DMS 273 (cell line): ENCODE measurements around the gene ZNF511.

Experiments used
- DNase-seq: peaks from one replicate; lab custom pipeline; 2025; ENCODE audit not compliant: unreplicated experiment; lab: John Stamatoyannopoulos, UW

ZNF511 gene

GRCh38 chr10:133334503-133335245 is 26.0 kb downstream of the ZNF511 start:
- DNase-seq: peak; percentile 49

DNA sequence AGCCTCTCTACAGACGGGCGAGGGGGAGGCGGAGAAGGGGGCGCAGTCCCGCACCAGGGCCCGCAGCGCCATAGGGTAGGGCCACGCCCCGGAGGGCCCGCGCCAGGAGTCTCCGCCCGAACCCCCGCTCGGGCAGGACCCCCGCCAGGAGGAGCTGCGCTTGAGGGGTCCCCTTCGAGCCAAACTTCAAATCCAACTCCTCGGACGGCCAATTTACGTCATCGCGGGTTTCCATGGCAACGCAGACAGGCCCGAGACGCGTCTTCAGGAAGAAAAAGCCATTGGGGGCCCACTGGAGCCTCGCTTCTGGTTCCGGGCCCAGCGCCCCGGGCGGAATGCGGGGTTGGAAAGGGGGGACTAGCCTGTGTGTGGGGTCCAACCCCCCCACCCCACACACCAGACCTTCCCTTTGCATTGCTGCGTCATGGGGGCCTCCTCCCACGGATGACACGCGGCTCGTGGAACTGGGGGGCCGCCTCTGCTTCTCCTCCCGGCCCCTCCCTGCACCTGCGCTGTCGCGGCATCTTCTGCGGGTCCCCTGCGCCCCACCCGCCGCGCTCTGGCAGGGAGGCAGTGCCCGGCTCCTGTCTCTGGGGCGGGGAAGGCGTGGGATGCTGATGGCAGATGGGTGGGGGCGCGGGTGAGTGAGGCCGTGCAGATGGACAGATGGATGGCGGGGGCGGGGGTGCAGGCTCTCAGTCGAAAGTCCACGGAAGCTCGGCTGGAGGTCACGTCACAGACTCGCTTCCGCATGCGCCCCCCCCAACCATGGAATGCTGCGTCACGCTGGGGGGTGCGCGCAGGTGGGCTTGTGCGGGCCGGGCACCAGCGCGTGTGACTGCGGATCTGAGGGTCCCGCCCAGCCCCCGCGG is 26.8 kb downstream of the ZNF511 start:
- DNase-seq: peak; percentile 79

DNA sequence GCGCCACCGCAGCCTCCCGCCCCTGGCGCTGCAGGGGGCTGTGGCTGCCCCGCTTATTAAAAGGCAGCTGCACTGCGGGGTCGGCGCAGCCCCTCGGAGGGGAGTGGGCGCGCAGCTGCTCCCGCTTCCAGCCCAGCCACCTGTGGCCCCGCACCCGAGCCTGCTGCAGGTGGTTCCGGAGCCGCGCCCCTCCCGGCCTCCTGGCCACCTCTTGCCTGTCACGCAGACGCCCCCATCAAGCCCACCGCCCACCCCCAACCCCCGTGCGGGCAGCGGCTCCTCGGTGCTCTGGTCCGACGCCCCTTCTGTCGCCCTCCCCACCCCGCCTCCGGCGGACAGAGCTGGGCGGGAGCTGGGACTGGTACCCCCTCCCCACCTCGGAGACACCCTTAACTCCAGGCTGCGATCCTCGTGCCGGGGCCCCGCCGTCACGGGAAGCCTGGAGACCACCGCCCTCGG is 27.4 kb downstream of the ZNF511 start:
- DNase-seq: no peak

DNA sequence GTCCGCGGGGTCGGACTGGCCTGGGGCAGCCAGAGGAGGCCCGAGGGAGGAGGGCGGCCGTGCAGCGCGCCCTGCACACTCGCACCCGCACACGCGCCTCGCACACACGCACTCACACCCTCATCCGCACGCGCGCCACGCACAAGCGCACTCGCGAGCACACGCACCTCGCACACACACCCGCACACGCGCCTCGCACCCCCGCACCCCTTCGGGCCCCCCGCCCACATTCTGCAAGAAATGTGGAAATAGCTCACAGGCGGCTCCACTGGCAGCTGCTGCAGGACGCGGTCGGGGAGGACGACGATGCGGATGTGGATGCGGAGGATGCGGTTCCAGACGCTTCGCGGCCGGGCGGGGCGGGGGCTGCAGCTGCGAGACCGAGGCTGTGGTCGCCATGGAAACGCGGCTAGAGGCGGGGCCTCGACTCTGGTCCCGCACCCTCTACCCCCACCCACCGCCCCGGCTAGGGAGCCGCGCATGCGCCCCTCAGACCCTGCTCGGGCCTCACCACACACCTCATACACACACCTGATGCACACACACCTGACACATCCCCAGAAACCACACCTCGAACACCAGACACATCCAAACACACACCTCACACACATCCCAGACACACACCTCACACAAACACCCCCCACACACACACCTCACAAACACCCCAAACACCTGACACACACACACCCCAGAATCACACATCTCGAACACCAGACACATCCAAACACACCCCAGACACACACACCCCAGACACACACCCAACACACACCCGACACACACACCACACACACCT is 28.1 kb downstream of the ZNF511 start, which contains the start of gene CALY:
TSS of gene CALY (minus strand) at position 320 of the 793 bp plus-strand sequence. CDS start 7,907 bp downstream, outside the sequence.
- DNase-seq: peak; percentile 71

- DNase-seq: no peak
Measured at GRCh38 chr10:133337370-133337725, 28.6 kb downstream of the ZNF511 start.

GRCh38 chr10:133338080-133339071 is 29.7 kb downstream of the ZNF511 start:
- no peak for DNase-seq

DNA sequence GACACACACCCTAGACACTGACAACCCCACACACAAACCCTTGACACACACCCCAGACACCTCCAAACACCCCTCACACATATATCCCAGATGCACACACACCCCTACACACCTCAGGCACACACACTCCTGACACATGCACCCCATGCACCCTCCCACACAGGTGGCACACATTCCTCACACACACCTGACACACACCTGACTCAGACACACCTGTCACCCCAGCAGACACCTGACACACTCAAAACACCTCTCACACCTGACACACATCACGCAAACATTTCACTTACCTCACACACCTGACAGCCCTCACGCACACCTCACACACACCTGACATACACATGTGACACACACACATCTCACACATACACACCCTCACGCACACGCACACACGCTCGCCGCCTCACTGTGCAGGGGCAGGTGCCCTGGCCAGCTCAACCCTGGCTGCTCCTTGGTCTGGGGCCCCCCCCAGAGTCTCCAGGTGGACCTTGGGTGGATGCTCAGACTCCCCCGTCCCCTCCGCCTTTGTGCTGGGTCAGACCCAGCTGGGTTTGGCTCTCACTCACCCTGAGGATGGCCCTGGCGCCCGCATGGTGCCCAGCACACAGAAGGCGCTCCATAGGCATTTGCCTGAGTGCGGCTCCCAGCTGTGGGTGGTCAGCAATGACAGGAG is 31.1 kb downstream of the ZNF511 start:
- no peak for DNase-seq

DNA sequence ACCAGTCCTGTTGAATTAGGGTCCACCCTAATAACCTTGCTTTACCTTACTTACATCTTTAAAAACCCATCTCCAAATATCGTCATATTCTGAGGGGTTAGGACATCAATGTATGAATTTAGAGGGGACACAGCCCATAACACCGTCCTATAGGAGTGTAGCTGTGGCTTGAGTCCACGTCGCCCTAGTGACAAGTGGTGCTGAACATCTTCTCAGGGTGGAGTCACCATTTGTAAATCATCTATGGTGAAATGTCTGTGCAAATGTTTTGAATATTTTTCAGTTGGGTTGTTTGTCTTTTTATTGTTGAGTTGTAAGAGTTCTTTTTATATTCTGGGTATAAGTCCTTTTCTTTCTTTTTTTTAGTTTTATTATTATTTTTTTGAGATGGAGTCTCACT is 33.3 kb downstream of the ZNF511 start:
- no peak for DNase-seq

DNA sequence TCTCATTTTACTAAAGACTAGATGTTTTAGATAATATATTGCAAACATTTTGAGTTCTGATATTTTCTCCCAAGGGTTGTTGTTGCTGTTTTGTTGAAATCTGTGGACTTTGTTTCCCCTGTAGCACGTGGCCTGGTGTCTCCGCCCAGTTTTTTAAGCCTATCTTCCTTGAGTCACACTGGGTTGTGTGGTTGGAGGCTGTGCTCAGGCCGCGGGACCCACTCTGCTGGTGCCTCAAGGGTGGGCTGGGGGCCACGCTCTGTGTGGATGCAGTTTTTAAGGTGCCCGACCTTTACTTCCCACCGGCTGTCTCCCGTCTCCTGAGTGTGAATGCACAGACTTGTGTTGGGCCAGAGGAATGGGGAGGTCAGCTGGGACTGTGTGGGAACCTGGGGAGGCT is 34.2 kb downstream of the ZNF511 start:
- DNase-seq: no peak

DNA sequence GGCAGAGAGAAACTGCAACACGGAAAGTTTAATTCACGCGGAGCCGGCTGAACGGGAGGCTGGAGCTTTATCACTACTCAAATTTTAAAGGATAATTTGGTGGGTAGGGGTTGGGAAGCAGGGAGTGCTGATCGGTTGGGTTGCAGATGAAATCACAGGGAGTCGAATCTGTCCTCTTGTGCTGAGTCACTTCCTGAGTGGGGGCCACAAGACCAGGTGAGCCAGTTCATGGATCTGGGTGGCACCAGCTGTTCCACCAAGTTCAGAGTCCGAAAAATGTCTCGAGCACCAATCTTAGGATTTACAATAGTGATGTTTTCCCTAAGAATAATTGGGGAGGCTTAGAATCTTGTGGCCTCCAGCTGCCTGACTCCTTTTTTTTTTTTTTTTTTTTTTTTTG is 34.8 kb downstream of the ZNF511 start:
- no peak for DNase-seq

DNA sequence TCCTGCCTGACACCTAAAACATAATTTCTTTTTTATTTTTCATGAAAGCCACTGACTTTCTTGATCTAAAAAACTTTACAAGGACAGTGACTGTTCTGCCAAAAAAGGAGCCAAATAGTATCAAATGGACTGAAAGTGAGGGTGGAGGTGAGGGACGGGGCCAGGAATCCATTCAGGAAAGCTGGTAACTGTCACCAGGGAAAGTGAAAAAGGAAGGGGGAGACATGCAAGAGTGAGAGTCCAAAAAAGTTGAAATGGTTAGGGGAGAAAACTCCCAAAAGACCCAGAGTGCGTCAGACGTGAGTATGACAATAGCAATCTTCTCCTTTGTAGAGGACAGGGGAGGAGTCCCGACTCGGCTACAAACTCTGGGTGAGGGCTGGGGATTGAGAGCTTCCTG is 35.5 kb downstream of the ZNF511 start:
- DNase-seq: no peak

DNA sequence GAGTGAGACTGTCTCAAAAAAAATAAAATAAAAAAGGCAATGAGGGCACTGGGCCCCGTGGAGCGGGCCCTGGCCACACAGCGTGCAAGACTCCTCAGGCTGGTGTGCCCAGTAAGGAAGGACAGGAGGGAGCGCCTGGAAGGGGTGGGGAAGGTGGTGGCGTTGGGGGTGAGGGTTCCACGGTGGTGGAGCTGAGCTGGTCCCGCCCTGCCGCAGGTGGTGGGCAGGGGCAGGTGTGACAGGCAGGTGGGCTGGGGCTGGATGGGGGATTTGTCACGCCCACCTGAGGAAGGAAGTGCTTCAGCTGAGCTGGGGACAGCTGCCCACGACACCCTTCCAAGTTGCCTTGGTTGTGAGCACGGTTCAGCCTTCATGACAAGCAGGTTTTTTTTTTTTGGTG is 37.7 kb downstream of the ZNF511 start:
- DNase-seq: no peak

- DNase-seq: no peak
Measured at GRCh38 chr10:133347710-133348517, 39.2 kb downstream of the ZNF511 start.

DNA sequence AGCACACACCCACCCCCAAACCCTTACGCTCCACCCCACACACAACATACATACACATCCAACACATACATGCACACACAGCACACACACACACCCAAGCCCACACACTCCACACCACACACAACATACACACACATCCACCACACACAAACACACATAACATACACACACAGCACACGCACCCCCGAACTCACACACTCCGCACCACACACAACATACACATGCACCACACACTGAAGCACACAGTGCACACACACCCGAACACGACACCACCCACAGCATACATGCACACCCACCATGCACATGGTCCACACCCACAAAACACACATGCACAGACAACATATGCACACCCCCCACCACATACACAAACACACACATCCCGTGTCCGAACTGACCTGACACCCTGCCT is 40.5 kb downstream of the ZNF511 start:
- DNase-seq: no peak

DNA sequence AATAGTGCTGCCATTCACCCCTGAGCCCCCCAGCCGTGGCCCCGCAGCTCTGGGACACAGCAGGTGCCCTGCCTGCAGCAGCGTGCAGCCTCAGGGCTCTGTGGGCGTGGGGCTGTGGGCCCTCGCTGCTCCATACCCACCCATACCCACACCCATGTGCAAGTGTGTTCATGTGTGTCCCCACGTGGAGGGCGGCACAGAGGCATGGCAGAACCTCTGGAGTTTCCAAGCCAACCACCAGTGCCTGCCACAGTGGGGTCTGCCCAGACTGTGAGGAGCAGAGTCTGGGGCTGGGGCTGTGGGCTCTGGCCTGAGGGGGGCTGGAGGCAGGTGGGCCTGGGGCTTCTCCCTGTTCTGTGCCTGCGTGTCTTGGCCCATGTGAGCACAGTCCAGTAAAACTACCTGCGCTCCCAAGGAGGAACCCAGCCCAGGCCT is 40.9 kb downstream of the ZNF511 start:
- DNase-seq: no peak

GRCh38 chr10:133350283-133350949 is 41.7 kb downstream of the ZNF511 start:
- DNase-seq: no peak

DNA sequence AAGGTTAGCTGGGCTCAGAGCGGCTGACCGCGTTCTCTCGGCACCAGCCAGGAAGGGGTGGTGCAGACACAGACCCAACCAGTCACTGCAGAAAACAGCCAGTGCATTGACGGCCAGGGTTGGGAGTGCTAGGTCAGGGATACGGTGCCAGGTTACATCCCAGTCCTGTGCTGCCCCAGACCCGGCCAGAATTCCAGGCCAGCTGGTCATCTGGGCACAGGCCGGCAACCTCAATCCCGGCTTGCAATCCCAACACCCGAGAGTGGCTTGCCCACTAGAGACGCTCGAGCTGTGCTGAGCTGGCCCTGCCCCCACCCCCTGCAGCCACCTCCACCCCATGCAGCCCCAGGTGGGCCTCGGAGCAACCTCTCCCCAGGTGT is 42.2 kb downstream of the ZNF511 start:
- DNase-seq: no peak
